ENCODE data around the gene GEMIN2. TPM values are rescaled to one million over a fixed set of nuclear protein-coding genes. Genes with fewer than 3 reads are reported as not detected.

GEMIN2 gene
- total and polyA plus RNA-seq, 2 donors (not counting 3 experiments of a cell fraction or from before 2014, with no cell fraction given) = 14.3 to 19.5 TPM

- no peak overlapping the region for H3K4me2 ChIP-seq (ENCODE audit: insufficient read depth, low read length)
- peaks cover 44% of the 10 kb centered on the region for H3K4me1 ChIP-seq (ENCODE audit: control insufficient read depth, extremely low read depth, insufficient read depth, low read length)
- DNase-seq (ENCODE audit: low read depth, low spot score) = no peak
- H3K4me3 ChIP-seq (replicated peaks in 1 of 3; ENCODE audit: insufficient read depth in 1 of 3, low read depth in 1 of 3, low read length in 3 of 3) = no peak overlapping the region
- H3K27me3 ChIP-seq (ENCODE audit: control insufficient read depth in 2 of 2, insufficient read depth in 2 of 2, low read length in 2 of 2) = no peaks in the 10 kb centered on the region
- no peak overlapping the region for H3K9ac ChIP-seq (replicated peaks; ENCODE audit: extremely low read depth, insufficient read depth, low read length)
- H3K27ac ChIP-seq (ENCODE audit: insufficient read depth, low read depth, low read length) = no peak overlapping the region
- intact Hi-C loops (cut with micrococcal nuclease) (no loop called here), dilution Hi-C loops (cut with MboI; ENCODE audit: extremely low pct_ligation_motif_present, low sequenced_read_pairs) (no loop called here)
- H3K9me3 ChIP-seq (replicated peaks; ENCODE audit: control insufficient read depth, insufficient read depth, low read length) = no peaks in the 10 kb centered on the region
- H2AFZ ChIP-seq (ENCODE audit: low read depth, low read length) = no peak overlapping the region
- no peaks in the 10 kb centered on the region for H3K9me1 ChIP-seq (replicated peaks; ENCODE audit: control insufficient read depth, extremely low read depth, insufficient read depth, low read length)
- TF ChIP-seq EZH2 (IDR thresholded peaks at IDR 0.05; ENCODE audit: borderline replicate concordance, low read depth, low read length, severe bottlenecking) (no peak), CTCF (IDR thresholded peaks at IDR 0.05; ENCODE audit: extremely low read depth in 1 of 2, insufficient read depth in 1 of 2, low read depth in 1 of 2, low read length in 2 of 2) (no peak), POLR2AphosphoS5 (IDR thresholded peaks at IDR 0.05; ENCODE audit: insufficient read depth, low read depth, low read length) (no peak), MAX (IDR thresholded peaks at IDR 0.05; ENCODE audit: insufficient read depth, insufficient read length) (no peak), POLR2A (IDR thresholded peaks at IDR 0.05; ENCODE audit: low read depth, low read length) (no peak), GATA2 (IDR thresholded peaks at IDR 0.05; ENCODE audit: insufficient read depth, insufficient read length, low read depth, low read length) (no peak), MYC (IDR thresholded peaks at IDR 0.05; ENCODE audit: low read depth, low read length) (no peak), FOS (IDR thresholded peaks at IDR 0.05; ENCODE audit: borderline replicate concordance, insufficient read depth, low read length) (no peak)
- no peaks in the 10 kb centered on the region for H4K20me1 ChIP-seq (replicated peaks; ENCODE audit: control insufficient read depth, extremely low read depth, insufficient read depth, low read length)
- BruUV-seq (replicated peaks) = no TSS peak
- peaks cover 35% of the 10 kb centered on the region for H3K79me2 ChIP-seq (ENCODE audit: control insufficient read depth, insufficient read depth, low read length)
- FAIRE-seq = no peak
- H3K36me3 ChIP-seq (ENCODE audit: control insufficient read depth in 2 of 2, extremely low read depth in 1 of 2, insufficient read depth in 2 of 2, low read length in 2 of 2) = peaks cover 32 to 60% of the 10 kb centered on the region in 2 experiments
- POLR2A ChIA-PET = no interaction called here
- CTCF ChIA-PET = no interaction called here
Observed at GRCh38 chr14:39181693-39182047, 67.5 kb downstream of the GEMIN2 start.

All from endothelial cell of umbilical vein (primary cell).